Activated B cell treated with CpG ODN at 0.5 μM for 24 hours (primary cell): ENCODE results near the gene ADPRHL1. TPM values are rescaled to one million over a fixed set of nuclear protein-coding genes. Genes with fewer than 3 reads are reported as not detected.

ENCODE experiments used
- ATAC-seq: fragments of 200-7000 bp; cut with Tn5 transposase; one replicate; pipeline ENCODE4 v1.10.0; 2021; ENCODE audit warnings: low read depth, mild to moderate bottlenecking, moderate library complexity
- CTCF ChIA-PET: fragments of 350-600 bp; sonication (Branson Sonifier 250); formaldehyde crosslinking; loops from one replicate; lab custom pipeline; 2021; ENCODE audit warnings: antibody characterized with exemption; lab: Charles Lee
- POLR2A ChIA-PET: fragments of 350-600 bp; sonication (Branson Sonifier 250); formaldehyde crosslinking; loops from one replicate; lab custom pipeline; 2021; ENCODE audit warnings: antibody characterized with exemption; lab: Charles Lee
- DNase-seq: peaks from one replicate; pipeline ENCODE4 v3.0.0; 2022
- H3K27ac Mint-ChIP-seq: one replicate; pipeline ENCODE4 v1.8.0; 2020; ENCODE audit warnings: mixed read lengths
- H3K27me3 Mint-ChIP-seq: one replicate; pipeline ENCODE4 v1.8.0; 2021; ENCODE audit warnings: mixed read lengths
- H3K36me3 Mint-ChIP-seq: one replicate; pipeline ENCODE4 v1.8.0; 2021; ENCODE audit warnings: low read depth, mixed read lengths
- H3K4me1 Mint-ChIP-seq: one replicate; pipeline ENCODE4 v1.8.0; 2021; ENCODE audit warnings: mixed read lengths
- H3K4me3 Mint-ChIP-seq: one replicate; pipeline ENCODE4 v1.8.0; 2020; ENCODE audit warnings: mild to moderate bottlenecking, mixed read lengths
- H3K9me3 Mint-ChIP-seq: one replicate; pipeline ENCODE4 v1.8.0; 2020; ENCODE audit warnings: mixed read lengths
- intact Hi-C: fragments of 100-400 bp; cut with micrococcal nuclease; formaldehyde crosslinking; loops from one replicate; pipeline ENCODE4 v1.15.1; 2024
- total RNA-seq: library from RNA; stranded (reverse); gene quantifications from 2 replicates; pipeline ENCODE4 v1.2.3, GENCODE V29; 2022
- TF ChIP-seq, protein P1 (sequence below): fragments of 200-600 bp; IDR thresholded peaks from one replicate; pipeline ENCODE4 v1.8.0; 2022; ENCODE audit warnings: antibody characterized with exemption, mild to moderate bottlenecking

Gene ADPRHL1
- total RNA-seq, 1 donor from 2014 or later: 0.84 TPM

DNA sequence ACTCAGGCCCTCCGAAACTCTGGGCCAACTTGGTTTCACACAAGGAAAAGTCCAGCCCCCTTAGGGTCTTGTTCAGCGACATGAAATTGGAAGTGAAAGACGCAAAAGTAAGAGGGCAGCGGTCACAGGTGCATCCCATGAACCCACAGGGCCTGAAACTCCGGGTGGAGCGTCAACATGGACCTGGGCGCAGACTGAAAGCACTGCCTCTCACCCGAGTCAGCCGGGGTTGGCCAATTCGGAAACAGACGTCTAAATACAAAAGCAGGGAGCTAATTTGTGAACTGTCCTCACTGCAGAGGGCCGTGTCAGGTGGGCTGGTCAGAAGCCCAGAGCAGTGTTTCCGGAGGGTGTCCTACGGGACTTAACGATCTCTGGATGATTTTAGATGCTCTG lies 26.7 kb downstream of the ADPRHL1 start:
- CTCF ChIA-PET: no interaction called here
- Mint-ChIP-seq H3K27ac (no peak overlapping the region), H3K27me3 (no peaks in the 10 kb centered on the region), H3K4me3 (no peak overlapping the region), H3K9me3 (no peaks in the 10 kb centered on the region), H3K36me3 (no peaks in the 10 kb centered on the region), H3K4me1 (no peaks in the 10 kb centered on the region)
- intact Hi-C loops: no loop called here
- DNase-seq: no peak
- no peak for ATAC-seq
- POLR2A ChIA-PET: no interaction called here
- TF ChIP-seq, protein P1, sequence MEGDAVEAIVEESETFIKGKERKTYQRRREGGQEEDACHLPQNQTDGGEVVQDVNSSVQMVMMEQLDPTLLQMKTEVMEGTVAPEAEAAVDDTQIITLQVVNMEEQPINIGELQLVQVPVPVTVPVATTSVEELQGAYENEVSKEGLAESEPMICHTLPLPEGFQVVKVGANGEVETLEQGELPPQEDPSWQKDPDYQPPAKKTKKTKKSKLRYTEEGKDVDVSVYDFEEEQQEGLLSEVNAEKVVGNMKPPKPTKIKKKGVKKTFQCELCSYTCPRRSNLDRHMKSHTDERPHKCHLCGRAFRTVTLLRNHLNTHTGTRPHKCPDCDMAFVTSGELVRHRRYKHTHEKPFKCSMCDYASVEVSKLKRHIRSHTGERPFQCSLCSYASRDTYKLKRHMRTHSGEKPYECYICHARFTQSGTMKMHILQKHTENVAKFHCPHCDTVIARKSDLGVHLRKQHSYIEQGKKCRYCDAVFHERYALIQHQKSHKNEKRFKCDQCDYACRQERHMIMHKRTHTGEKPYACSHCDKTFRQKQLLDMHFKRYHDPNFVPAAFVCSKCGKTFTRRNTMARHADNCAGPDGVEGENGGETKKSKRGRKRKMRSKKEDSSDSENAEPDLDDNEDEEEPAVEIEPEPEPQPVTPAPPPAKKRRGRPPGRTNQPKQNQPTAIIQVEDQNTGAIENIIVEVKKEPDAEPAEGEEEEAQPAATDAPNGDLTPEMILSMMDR: no peak

DNA sequence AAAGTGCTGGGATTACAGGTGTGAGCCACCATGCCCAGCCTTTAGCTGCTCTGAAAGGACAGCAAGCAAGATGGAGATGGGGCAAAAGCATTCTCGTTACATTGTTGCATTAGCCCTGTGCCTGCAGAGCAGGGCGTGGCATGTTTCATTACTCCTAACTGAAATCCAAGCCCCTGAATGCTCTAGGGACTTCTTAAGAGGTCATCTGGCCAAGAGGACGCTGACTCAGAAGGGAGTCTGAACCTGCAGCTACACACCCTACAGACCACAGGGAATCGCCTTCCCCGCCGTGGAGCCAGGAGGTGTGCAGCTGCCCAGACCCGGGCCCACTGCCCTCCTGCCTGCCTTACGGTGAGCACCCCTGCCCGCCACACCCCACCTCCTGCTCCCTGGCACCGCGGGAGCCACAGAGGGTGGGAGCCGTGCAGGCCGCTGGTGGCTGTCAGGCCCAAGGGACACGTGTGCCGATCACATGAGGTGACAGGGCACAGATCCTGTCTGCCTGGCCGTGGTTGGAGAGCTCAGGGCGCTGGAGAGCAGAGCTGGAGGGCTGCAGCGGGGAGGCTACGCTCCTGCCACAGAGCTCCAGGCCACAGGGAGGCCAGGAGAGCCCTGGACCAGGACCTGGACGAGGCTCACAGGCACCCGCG lies 27.2 kb downstream of the ADPRHL1 start:
- no peak overlapping the region for H3K27ac Mint-ChIP-seq
- POLR2A ChIA-PET: no interaction called here
- TF ChIP-seq, protein P1: no peak
- intact Hi-C loops: no loop called here
- ATAC-seq (no peak), DNase-seq (no peak)
- no peak overlapping the region for H3K4me3 Mint-ChIP-seq
- H3K4me1 Mint-ChIP-seq: no peaks in the 10 kb centered on the region
- H3K27me3 Mint-ChIP-seq: no peaks in the 10 kb centered on the region
- H3K36me3 Mint-ChIP-seq: no peaks in the 10 kb centered on the region
- CTCF ChIA-PET: no interaction called here
- H3K9me3 Mint-ChIP-seq: no peaks in the 10 kb centered on the region

DNA sequence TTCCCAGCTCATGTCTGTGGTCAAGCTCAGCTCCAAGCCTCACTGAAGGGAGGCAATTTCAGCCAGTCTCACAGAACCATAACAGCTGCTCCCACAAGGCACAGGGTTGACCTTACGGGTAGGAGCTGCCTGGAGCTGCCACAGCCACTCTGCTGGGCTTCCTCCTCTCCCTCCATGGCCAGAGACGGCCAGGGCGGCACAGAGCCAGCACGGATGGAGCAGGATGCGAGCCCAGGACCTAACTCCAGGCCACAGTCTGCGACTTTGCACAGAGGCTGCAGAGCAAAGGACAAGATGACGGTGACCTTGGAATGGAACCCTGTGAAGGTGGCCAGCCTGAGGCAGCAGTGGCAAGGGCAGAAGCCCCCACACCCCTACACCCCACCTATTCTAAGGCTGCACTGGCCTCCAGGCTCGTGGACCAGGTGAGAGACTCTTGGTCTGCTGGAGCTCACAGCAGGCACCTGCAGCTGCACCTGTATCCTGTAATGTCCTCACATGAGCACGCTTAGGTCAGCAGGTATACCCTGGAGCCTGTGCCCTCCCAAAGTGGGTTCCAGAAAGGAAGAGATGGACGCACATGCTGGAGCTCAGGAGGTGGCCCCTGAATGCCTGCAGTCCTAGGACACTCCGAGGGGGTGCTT lies 29.6 kb downstream of the ADPRHL1 start:
- Mint-ChIP-seq H3K4me3 (no peak overlapping the region), H3K36me3 (no peaks in the 10 kb centered on the region), H3K27me3 (no peaks in the 10 kb centered on the region), H3K27ac (no peak overlapping the region), H3K4me1 (no peaks in the 10 kb centered on the region), H3K9me3 (peaks cover 3% of the 10 kb centered on the region)
- ChIA-PET POLR2A (no interaction called here), CTCF (no interaction called here)
- DNase-seq: no peak
- ATAC-seq: no peak
- intact Hi-C loops: no loop called here
- TF ChIP-seq, protein P1: no peak

DNA sequence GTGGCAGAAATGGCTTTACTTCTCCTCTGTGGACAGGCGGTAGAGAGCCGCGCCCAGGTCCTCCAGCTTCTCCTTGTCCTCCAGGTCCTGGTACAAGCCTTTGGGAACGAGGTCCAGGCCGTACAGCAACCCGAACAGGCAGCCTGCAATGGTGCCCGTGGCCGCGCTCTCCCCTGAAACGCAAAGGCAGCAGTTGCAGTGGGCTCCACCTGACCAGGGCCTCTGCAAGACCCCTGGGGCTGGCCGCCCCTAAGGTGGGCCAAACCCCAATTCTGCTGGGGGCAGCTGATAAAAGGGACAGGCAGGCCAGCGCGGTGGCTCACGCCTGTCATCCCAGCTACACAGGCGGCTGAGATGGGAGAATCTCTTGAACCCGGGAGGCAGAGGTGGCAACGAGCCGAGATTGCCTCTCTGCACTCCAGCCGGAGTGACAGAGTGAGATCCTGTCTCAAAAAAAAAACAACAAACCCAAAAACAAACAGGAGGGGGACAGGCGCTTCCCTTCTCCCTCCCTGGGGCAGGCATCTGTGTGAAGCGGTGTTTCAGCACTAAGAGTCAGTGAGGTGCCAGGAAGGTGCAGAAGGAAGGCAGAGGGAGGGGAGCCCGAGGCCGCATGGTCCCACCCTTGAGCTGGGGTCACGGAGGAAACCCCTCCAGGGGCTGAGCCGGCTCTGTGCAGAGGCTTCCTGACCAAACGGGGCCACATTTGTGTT lies 30.3 kb downstream of the ADPRHL1 start:
- Mint-ChIP-seq H3K4me3 (no peak overlapping the region), H3K4me1 (peaks cover under 1% of the 10 kb centered on the region), H3K27ac (no peak overlapping the region), H3K9me3 (peaks cover 3% of the 10 kb centered on the region), H3K27me3 (no peaks in the 10 kb centered on the region), H3K36me3 (no peaks in the 10 kb centered on the region)
- TF ChIP-seq, protein P1: no peak
- intact Hi-C loops: no loop called here
- POLR2A ChIA-PET: no interaction called here
- no peak for DNase-seq
- CTCF ChIA-PET: no interaction called here
- ATAC-seq: no peak

DNA sequence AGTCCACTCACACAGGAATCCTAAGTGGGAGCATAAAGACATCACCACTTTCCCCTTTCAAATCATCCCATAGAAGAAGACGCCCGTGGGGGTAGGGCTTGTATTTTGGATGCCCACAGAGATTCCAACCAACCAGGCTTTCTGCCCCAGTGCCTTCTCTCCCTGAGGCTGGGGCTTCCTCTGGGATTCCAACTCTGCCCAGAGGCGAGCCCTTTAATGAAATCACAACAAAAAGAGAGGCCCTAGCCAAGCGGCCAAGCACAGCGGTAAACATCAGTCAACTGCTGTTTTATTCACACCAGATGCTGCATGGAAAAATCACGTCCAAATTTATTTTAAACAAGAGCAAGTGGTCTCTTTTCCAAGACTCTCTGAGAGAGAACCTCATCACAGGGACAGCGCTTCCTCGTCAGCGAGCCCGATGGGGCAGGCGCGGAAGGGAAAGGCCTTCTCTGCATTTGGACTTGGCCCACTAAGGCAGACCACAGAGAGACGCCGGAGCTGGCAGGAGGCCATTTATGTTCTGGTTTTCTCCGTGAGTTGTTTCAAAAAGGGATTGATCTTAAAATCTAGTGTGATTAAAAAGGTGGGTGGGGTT lies 31.5 kb downstream of the ADPRHL1 start:
- ATAC-seq: no peak
- H3K27me3 Mint-ChIP-seq: no peaks in the 10 kb centered on the region
- POLR2A ChIA-PET: no interaction called here

More for the DNA sequence above, 31.5 kb downstream of the ADPRHL1 start:
- Mint-ChIP-seq H3K4me1 (peaks cover 9% of the 10 kb centered on the region), H3K4me3 (no peak overlapping the region), H3K9me3 (peaks cover 3% of the 10 kb centered on the region), H3K36me3 (no peaks in the 10 kb centered on the region), H3K27ac (no peak overlapping the region)
- CTCF ChIA-PET: no interaction called here
- TF ChIP-seq, protein P1: no peak
- DNase-seq: no peak
- intact Hi-C loops: no loop called here
